ENCODE measurements around the gene DERA. TPM values are rescaled to one million over a fixed set of nuclear protein-coding genes. Genes with fewer than 3 reads are reported as not detected.

Gene DERA
- polyA plus RNA-seq, 3 donors: 16.2 to 84.2 (median 83.6) TPM

DNA sequence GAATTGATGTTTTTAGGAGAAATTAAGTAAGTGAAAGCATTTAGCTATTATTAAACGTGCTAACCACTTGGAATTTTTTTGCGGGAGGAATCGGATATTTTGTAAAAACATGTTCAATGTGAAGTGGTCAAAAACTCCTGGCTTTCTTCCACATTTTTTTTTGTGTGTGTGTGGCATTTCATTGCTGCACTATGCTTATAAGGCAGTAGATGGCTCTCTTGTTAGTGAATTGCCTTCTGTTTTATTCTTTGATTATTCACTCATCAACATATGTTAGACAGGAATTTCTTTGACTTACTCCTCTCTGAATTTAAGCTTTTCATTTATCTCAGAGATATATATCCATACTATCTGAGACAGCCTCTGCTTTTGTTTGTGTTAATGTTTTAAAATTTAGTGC lies 71.3 kb downstream of the DERA start:
- WGBS (ENCODE audit: insufficient coverage): no CpG with 5 or more reads among the region's 3 CpGs
- H3K27ac Mint-ChIP-seq: no peak overlapping the region

DNA sequence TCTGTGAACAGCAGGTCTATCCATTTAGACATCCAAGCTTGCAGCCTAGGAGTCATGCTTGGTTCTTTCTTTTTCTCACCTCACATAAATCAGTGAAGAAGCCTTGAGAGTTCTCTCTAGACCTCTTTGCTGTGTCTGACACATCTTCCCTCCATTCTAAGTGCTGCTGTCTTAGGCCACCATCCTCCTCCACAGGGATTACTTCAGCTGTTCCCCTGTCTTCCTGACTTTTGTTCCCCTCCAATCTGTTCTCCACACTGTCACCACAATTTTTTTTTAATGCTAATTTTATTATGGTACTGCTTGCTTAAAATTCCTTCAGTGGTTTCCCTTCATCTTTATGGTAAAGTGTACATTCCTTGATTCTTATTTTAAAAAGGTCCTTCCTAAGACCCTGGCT lies 71.8 kb downstream of the DERA start:
- H3K4me3 ChIP-seq (replicated peaks in 1 of 3; ENCODE audit: low read depth in 2 of 3, low read length in 3 of 3): no peak overlapping the region
- no peaks in the 10 kb centered on the region for H3K27me3 ChIP-seq (ENCODE audit: control insufficient read depth in 2 of 2, insufficient read depth in 2 of 2, low read length in 2 of 2)
- H3K4me3 Mint-ChIP-seq: no peak overlapping the region
- peak overlapping the region in 3 of 7 donors; percentile 12 to 40 (median 30) for H3K27ac Mint-ChIP-seq
- H4K20me1 ChIP-seq (ENCODE audit: insufficient read depth, low read length): no peaks in the 10 kb centered on the region
- H3K27ac ChIP-seq (ENCODE audit: low read depth in 1 of 2, low read length in 2 of 2): no peak overlapping the region
- H3K9ac ChIP-seq (ENCODE audit: insufficient read depth, low read length, poor library complexity, severe bottlenecking): no peak overlapping the region
- peaks cover 48 to 69% of the 10 kb centered on the region in 2 donors for H3K36me3 Mint-ChIP-seq
- no peak for DNase-seq
- peaks cover 0 to 6% of the 10 kb centered on the region in 2 donors for H3K9me3 ChIP-seq (replicated peaks in 1 of 2; ENCODE audit: control insufficient read depth in 1 of 2, insufficient read depth in 1 of 2, low read length in 2 of 2)
- H3K79me2 ChIP-seq (ENCODE audit: insufficient read depth, low read length): no peaks in the 10 kb centered on the region
- TF ChIP-seq, protein P1, sequence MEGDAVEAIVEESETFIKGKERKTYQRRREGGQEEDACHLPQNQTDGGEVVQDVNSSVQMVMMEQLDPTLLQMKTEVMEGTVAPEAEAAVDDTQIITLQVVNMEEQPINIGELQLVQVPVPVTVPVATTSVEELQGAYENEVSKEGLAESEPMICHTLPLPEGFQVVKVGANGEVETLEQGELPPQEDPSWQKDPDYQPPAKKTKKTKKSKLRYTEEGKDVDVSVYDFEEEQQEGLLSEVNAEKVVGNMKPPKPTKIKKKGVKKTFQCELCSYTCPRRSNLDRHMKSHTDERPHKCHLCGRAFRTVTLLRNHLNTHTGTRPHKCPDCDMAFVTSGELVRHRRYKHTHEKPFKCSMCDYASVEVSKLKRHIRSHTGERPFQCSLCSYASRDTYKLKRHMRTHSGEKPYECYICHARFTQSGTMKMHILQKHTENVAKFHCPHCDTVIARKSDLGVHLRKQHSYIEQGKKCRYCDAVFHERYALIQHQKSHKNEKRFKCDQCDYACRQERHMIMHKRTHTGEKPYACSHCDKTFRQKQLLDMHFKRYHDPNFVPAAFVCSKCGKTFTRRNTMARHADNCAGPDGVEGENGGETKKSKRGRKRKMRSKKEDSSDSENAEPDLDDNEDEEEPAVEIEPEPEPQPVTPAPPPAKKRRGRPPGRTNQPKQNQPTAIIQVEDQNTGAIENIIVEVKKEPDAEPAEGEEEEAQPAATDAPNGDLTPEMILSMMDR (IDR thresholded peaks at IDR 0.05): no peak
- no peak overlapping the region for H3K4me2 ChIP-seq (replicated peaks; ENCODE audit: extremely low read depth, low read length, poor library complexity, severe bottlenecking)
- no peak overlapping the region for H2AFZ ChIP-seq (ENCODE audit: insufficient read depth, low read depth, low read length, poor library complexity, severe bottlenecking)
- H3K27me3 Mint-ChIP-seq (ENCODE audit: low read depth in 3 of 3): peaks cover 0 to 2% (median 0%) of the 10 kb centered on the region in 3 donors
- intact Hi-C loops (cut with micrococcal nuclease): no loop called here
- peaks cover 0 to 9% (median 5%) of the 10 kb centered on the region in 7 donors for H3K9me3 Mint-ChIP-seq
- H3K36me3 ChIP-seq (replicated peaks in 1 of 2; ENCODE audit: control insufficient read depth in 1 of 2, insufficient read depth in 2 of 2, low read length in 2 of 2): peaks cover 32 to 61% of the 10 kb centered on the region in 2 donors
- H3K4me1 Mint-ChIP-seq: peaks cover 2% of the 10 kb centered on the region
- no peaks in the 10 kb centered on the region for H3K4me1 ChIP-seq (ENCODE audit: control insufficient read depth in 1 of 2, insufficient read depth in 2 of 2, low read length in 2 of 2)

More for the DNA sequence above, 71.3 kb downstream of the DERA start:
- H2AFZ ChIP-seq (ENCODE audit: insufficient read depth, low read depth, low read length, poor library complexity, severe bottlenecking): no peak overlapping the region
- H3K79me2 ChIP-seq (ENCODE audit: insufficient read depth, low read length): no peaks in the 10 kb centered on the region
- Mint-ChIP-seq H3K27me3 (ENCODE audit: low read depth in 3 of 3) (peaks cover 0 to 2% (median 0%) of the 10 kb centered on the region in 3 donors), H3K4me3 (no peak overlapping the region), H3K9me3 (peaks cover 0 to 5% (median 4%) of the 10 kb centered on the region in 7 donors), H3K36me3 (peaks cover 47 to 68% of the 10 kb centered on the region in 2 donors), H3K4me1 (peaks cover 2% of the 10 kb centered on the region)
- H3K9ac ChIP-seq (ENCODE audit: insufficient read depth, low read length, poor library complexity, severe bottlenecking): no peak overlapping the region
- H3K4me2 ChIP-seq (replicated peaks; ENCODE audit: extremely low read depth, low read length, poor library complexity, severe bottlenecking): no peak overlapping the region
- no peaks in the 10 kb centered on the region for H4K20me1 ChIP-seq (ENCODE audit: insufficient read depth, low read length)
- no peaks in the 10 kb centered on the region for H3K27me3 ChIP-seq (ENCODE audit: control insufficient read depth in 2 of 2, insufficient read depth in 2 of 2, low read length in 2 of 2)
- H3K36me3 ChIP-seq (replicated peaks in 1 of 2; ENCODE audit: control insufficient read depth in 1 of 2, insufficient read depth in 2 of 2, low read length in 2 of 2): peaks cover 27 to 61% of the 10 kb centered on the region in 2 donors
- H3K4me1 ChIP-seq (ENCODE audit: control insufficient read depth in 1 of 2, insufficient read depth in 2 of 2, low read length in 2 of 2): no peaks in the 10 kb centered on the region
- TF ChIP-seq, protein P1 (IDR thresholded peaks at IDR 0.05): no peak
- no peak overlapping the region for H3K27ac ChIP-seq (ENCODE audit: low read depth in 1 of 2, low read length in 2 of 2)
- H3K9me3 ChIP-seq (replicated peaks in 1 of 2; ENCODE audit: control insufficient read depth in 1 of 2, insufficient read depth in 1 of 2, low read length in 2 of 2): peaks cover 0 to 1% of the 10 kb centered on the region in 2 donors
- DNase-seq: no peak
- H3K4me3 ChIP-seq (replicated peaks in 1 of 3; ENCODE audit: low read depth in 2 of 3, low read length in 3 of 3): no peak overlapping the region
- intact Hi-C loops (cut with micrococcal nuclease): no loop called here

Data from CD14-positive monocyte (primary cell).